GM19351 (cell line): ENCODE measurements around the gene CABLES1.

Source experiments
- ATAC-seq: cut with Tn5 transposase; IDR thresholded peaks from one replicate; pipeline ENCODE4 v1.9.1; 2021; ENCODE audit warnings: mild to moderate bottlenecking, moderate library complexity; ENCODE audit not compliant: unreplicated experiment

CABLES1 gene

GRCh38 chr18:23165271-23166068 is 30.2 kb downstream of the CABLES1 start:
- ATAC-seq, result no peak

GRCh38 chr18:23166891-23167541 is 31.7 kb downstream of the CABLES1 start:
- no peak for ATAC-seq

GRCh38 chr18:23169673-23170044 is 34.4 kb downstream of the CABLES1 start:
- no peak for ATAC-seq

- no peak for ATAC-seq
Measured at GRCh38 chr18:23170137-23170536, 34.9 kb downstream of the CABLES1 start.

- ATAC-seq, result no peak
Measured at GRCh38 chr18:23171581-23172156, 36.4 kb downstream of the CABLES1 start.

- ATAC-seq, result no peak
Measured at GRCh38 chr18:23172591-23173380, 37.5 kb downstream of the CABLES1 start.

GRCh38 chr18:23173912-23174311 is 38.6 kb downstream of the CABLES1 start:
- no peak for ATAC-seq

GRCh38 chr18:23176701-23177432 is 41.6 kb downstream of the CABLES1 start:
- ATAC-seq, result no peak

GRCh38 chr18:23177433-23178072 is 42.3 kb downstream of the CABLES1 start:
- ATAC-seq, result no peak

- ATAC-seq, result no peak
Measured at GRCh38 chr18:23178201-23178600, 42.9 kb downstream of the CABLES1 start.

GRCh38 chr18:23178661-23179081 is 43.4 kb downstream of the CABLES1 start:
- no peak for ATAC-seq

- ATAC-seq, result no peak
Measured at GRCh38 chr18:23179416-23179815, 44.1 kb downstream of the CABLES1 start.

- no peak for ATAC-seq
Measured at GRCh38 chr18:23181547-23181946, 46.3 kb downstream of the CABLES1 start.

- ATAC-seq, result no peak
Measured at GRCh38 chr18:23182606-23183005, 47.3 kb downstream of the CABLES1 start.

- ATAC-seq, result no peak
Measured at GRCh38 chr18:23183411-23184150, 48.3 kb downstream of the CABLES1 start.

GRCh38 chr18:23186781-23187180 is 51.5 kb downstream of the CABLES1 start:
- ATAC-seq, result no peak

- no peak for ATAC-seq
Measured at GRCh38 chr18:23188068-23188760, 52.9 kb downstream of the CABLES1 start.

- ATAC-seq, result no peak
Measured at GRCh38 chr18:23189099-23189498, 53.8 kb downstream of the CABLES1 start.
